Dermis microvascular lymphatic vessel endothelial cell (primary cell): Measurements from ENCODE around the gene STRN. TPM values are rescaled to one million over a fixed set of nuclear protein-coding genes. Genes with fewer than 3 reads are reported as not detected.
A peak's percentile ranks its signal among the peaks of the same experiment; 100 is the strongest.
"Not testable (repeated sequence)": the region's sequence is repeated elsewhere in the genome, so short reads cannot be mapped to it uniquely, and the experiment has no call there.

Experiments used
- DNase-seq, 2 donors: peaks; one replicate each; pipeline versions ENCODE4 v3.0.0 to v3.0.0-alpha.2; 2010; ENCODE audit warnings: low read depth in 2 of 2
- total RNA-seq: library from RNA; depleted of rRNA; stranded (reverse); fragments of >200 nt; gene quantifications from 2 replicates; pipeline ENCODE4 v1.2.1, GENCODE V29; 2014

The STRN gene
- total RNA-seq, 1 donor from 2014 or later, result 15.0 TPM

DNA sequence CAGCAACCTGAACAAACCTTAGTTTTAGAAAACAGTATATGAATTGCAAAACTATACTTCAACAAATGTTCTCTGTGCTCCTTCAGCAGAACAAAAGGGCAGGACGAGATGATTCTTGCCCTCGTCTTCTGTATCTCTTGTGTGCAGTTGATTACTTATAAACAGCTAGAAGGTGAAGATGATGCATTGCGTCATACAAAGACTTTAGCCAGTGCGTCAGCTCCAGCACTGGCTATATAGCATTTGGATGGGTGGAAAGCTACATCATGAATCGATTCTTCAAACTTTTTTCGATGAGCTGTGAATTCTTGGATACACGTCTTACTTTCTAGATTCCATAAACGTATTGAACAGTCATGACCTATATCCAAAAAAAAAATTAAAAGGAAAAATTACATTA, 117.1 kb downstream of the STRN start:
- no peak for DNase-seq

- DNase-seq, result no peak
Observed at GRCh38 chr2:36843838-36844237, 122.5 kb downstream of the STRN start.

GRCh38 chr2:36839976-36840617, 126.2 kb downstream of the STRN start:
- no peak for DNase-seq

GRCh38 chr2:36834731-36835524, 131.4 kb downstream of the STRN start:
- peak in 1 of 2 donors; percentile 13 for DNase-seq

GRCh38 chr2:36834203-36834602, 132.1 kb downstream of the STRN start:
- no peak for DNase-seq

- DNase-seq, result peak in 1 of 2 donors; percentile 71
Observed at GRCh38 chr2:36831185-36831584, 135.2 kb downstream of the STRN start.

- DNase-seq, result not testable (repeated sequence)
Observed at GRCh38 chr2:36824683-36825082, 141.7 kb downstream of the STRN start.

- no peak for DNase-seq
Observed at GRCh38 chr2:36824273-36824672, 142.1 kb downstream of the STRN start.

GRCh38 chr2:36823862-36824261, 142.5 kb downstream of the STRN start:
- DNase-seq, result no peak

DNA sequence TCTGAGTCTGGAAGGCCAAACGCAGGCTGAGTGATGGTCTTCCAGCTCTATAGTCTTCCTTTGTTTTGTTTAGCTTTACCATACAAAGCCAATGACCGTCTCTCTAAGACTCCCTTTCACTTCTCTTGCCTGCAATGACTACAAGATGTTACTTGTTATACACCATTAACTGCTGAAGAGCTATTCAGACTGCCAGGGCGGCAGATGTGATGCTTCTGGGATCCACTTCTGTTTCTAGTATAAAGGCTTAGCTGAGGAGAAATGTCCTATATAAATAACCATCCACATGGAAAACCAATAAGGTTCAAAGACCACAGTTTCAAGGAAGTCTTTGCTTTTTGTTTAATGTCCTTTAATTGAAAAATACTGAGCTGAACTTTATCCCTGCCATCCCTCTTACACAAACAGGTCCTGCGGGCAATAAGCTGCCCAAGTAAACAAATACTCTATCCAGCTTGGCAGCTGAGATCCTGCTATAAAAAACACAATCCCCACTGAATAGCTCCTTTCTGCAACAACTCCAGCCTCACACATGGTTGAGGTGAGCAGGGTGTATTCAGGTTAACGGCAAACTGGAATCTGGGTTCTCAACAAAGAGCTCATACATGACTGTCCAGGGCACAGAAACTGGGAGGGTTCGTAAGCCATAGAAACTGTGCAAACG, 145.3 kb downstream of the STRN start:
- no peak for DNase-seq

GRCh38 chr2:36819095-36819711, 147.1 kb downstream of the STRN start:
- DNase-seq, result no peak

GRCh38 chr2:36818542-36818941, 147.8 kb downstream of the STRN start:
- no peak for DNase-seq

- peak in 1 of 2 donors; percentile 8 for DNase-seq
Observed at GRCh38 chr2:36812196-36812595, 154.1 kb downstream of the STRN start.

- no peak for DNase-seq
Observed at GRCh38 chr2:36811071-36811470, 155.3 kb downstream of the STRN start.

DNA sequence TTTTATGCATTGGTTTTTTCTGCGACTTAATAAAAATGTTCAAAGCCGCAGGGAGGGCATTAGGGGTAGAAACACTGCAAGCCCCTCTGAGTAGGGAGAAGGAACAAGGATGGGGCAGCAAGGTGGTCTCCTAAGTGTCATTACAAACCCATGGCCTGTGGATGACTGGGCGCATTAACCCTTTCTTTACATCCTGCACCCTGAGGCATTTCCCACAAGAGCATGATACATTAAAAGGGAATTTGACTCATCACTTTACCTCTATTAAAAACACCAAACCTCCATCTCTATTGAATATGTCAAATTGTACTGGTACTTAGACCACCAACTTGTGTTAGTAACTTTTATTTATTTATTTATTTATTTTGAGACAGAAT, 157.3 kb downstream of the STRN start:
- DNase-seq, result no peak

- no peak for DNase-seq
Observed at GRCh38 chr2:36808386-36809068, 157.8 kb downstream of the STRN start.

DNA sequence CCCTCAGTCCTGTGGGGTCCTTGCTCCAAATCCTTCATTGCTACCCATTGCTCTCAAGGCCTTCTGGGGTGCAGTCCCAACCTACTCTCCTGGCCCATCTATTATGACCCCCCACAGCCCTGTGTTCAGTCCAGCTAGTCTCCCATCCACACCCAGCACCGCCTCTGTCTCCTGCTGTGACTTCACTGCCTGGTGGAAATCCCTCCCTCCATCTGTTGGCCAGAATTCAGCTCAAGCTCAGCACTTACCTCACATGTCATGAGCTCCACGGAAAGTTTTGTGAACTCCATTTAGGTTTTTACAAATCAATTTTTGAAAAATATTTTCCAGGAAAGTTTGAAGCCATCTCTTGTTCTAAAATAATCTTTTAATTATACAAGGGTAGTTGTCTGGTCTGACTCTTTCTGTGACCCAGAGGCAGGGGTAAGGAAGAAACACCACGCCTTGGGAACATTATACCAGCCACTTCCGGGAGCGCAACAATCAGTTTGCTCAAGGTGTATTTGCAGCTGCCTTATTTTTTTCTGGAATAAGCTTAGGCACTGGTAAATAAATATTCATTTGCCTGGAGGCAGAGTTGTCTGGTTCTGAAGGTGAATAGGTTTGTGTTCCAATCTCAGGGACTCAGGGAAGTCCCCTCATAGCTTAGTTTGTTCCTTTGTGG, 159.0 kb downstream of the STRN start:
- DNase-seq, result no peak

DNA sequence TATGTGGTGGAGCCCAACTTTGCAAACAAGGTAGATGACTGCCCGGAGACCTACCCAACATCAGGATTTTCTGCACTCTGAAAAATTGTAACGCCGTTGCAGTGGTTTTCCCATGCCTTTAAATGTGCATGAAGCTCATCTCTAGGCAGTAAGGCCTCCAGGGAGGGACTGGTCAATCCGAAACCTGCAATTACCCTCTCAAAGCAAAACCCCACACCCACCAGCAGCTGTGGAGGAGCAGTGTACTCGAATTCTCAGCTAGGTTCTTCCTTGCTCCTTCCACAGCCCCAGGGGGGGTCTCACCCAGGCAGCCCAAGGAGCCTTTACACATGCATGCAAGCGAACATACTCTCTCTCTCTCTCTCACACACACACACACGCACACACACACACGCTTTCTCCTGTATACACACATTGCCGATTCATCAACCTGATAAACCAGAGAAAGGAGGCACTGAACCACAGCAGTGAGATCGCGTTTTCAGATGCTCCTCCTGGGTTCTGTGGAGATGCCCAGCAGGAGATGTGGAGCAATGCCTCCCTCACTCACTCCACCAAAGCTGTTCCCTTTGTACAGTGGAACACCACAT, 160.6 kb downstream of the STRN start:
- DNase-seq, result no peak

GRCh38 chr2:36802952-36803351, 163.4 kb downstream of the STRN start:
- DNase-seq, result no peak

DNA sequence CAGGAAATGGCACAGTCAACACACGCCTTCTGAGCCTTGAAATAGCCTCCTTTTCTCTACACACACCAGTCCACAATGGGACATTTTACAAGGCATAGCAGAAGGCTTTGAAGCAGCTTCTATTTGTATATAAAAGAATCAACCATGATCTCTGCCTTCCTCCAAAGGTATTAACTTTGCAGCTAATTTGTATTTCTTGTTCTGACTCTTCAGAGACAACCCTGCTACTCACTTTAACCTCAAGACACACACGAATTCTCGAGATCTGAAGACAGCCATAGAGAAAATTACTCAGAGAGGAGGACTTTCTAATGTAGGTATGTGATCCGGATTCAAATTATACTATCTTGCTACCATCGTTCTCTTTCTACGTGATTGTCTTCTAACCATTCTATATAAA, 165.2 kb downstream of the STRN start:
- no peak for DNase-seq

GRCh38 chr2:36800381-36800780, 166.0 kb downstream of the STRN start:
- DNase-seq, result no peak
